Neural crest cell (in vitro differentiated cells): ENCODE results near the gene SLC39A11. TPM values are rescaled to one million over a fixed set of nuclear protein-coding genes. Genes with fewer than 3 reads are reported as not detected.

Experiments
- DNase-seq: peaks from one replicate; pipeline ENCODE4 v3.0.0; 2021; ENCODE audit warnings: low read depth, mixed read lengths, low spot score
- H3K27ac Mint-ChIP-seq: one replicate; pipeline ENCODE4 v1.8.0; 2021; ENCODE audit warnings: mild to moderate bottlenecking, mixed read lengths; ENCODE audit not compliant: unreplicated experiment
- H3K27me3 Mint-ChIP-seq: 2 replicates; pipeline ENCODE4 v1.8.0; 2021; ENCODE audit warnings: low read depth, mild to moderate bottlenecking, mixed read lengths
- H3K36me3 Mint-ChIP-seq: 2 replicates; pipeline ENCODE4 v1.8.0; 2021; ENCODE audit warnings: low read depth, mild to moderate bottlenecking, mixed read lengths
- H3K4me1 Mint-ChIP-seq: 2 replicates; pipeline ENCODE4 v1.8.0; 2021; ENCODE audit warnings: mixed read lengths
- H3K4me3 Mint-ChIP-seq: one replicate; pipeline ENCODE4 v1.8.0; 2021; ENCODE audit warnings: mild to moderate bottlenecking, mixed read lengths
- H3K9me3 Mint-ChIP-seq: 2 replicates; pipeline ENCODE4 v1.8.0; 2021; ENCODE audit warnings: mixed read lengths
- CTCF ChIP-seq: fragments of 200-600 bp; sonication (generic); conservative IDR thresholded peaks from 2 replicates; pipeline ENCODE4 v1.5.0; 2021; ENCODE audit warnings: antibody characterized with exemption, mild to moderate bottlenecking
- total RNA-seq: library from RNA; stranded (reverse); gene quantifications from 2 replicates; pipeline ENCODE4 v1.2.1, GENCODE V29; 2021

Gene SLC39A11
- total RNA-seq, 1 donor from 2014 or later, result 11.3 TPM

DNA sequence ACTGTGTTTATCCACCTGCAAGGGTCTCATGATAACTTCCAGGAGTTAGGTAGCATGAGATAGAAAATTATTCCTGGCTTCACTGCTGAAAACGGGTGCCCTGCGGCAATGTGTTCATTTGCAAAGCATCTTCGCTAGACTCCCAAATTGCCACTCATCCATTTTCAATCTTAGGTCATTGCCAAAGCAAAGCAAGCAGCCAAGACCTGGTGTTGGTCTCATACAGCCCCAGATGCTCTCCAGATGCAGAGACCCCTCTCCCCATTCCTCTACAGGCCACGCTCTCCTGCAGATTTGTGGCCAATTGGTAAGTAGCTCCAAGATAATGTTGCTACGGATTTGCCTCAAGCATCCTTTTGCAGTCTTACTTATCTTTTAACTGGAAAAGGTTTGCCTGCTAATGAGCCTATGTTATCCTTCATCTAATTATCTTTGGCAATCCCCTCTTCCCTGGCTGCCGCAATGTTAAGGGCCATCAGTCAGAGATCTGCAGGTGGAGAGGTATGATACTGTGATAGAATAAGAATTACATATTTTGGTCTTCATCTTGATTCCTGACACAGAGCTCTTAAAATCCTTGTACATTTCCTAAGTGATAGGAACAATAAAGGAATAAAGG lies 222.0 kb downstream of the SLC39A11 start:
- Mint-ChIP-seq H3K9me3 (no peaks in the 10 kb centered on the region), H3K36me3 (no peaks in the 10 kb centered on the region), H3K4me1 (no peaks in the 10 kb centered on the region), H3K27ac (no peak overlapping the region), H3K4me3 (no peak overlapping the region), H3K27me3 (no peaks in the 10 kb centered on the region)
- no peak for TF ChIP-seq CTCF
- no peak for DNase-seq

- H3K27ac Mint-ChIP-seq, result no peak overlapping the region
- no peaks in the 10 kb centered on the region for H3K9me3 Mint-ChIP-seq
- TF ChIP-seq CTCF, result no peak
- DNase-seq, result no peak
- no peak overlapping the region for H3K4me3 Mint-ChIP-seq
- no peaks in the 10 kb centered on the region for H3K36me3 Mint-ChIP-seq
- H3K27me3 Mint-ChIP-seq, result no peaks in the 10 kb centered on the region
- H3K4me1 Mint-ChIP-seq, result no peaks in the 10 kb centered on the region
These were observed 222.9 kb downstream of the SLC39A11 start for GRCh38 chr17:72869630-72870029.

DNA sequence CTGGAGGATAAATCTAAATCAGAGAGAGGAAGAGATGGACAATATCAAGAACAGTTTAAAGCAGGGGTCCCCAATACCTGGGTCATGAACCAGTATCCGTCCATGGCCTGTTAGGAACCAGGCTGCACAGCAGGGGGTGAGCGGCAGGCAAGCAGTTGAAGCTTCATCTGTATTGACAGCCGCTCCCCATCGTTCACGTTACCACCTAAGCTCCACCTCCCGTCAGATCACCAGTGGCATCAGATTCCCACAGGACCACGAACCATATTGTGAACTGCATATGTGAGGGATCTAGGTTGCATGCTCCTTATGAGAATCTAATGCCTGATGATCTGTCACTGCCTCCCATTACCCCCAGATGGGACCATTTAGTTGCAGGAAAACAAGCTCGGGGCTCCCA lies 226.5 kb downstream of the SLC39A11 start:
- no peak for DNase-seq
- H3K27me3 Mint-ChIP-seq, result no peaks in the 10 kb centered on the region
- peaks cover 11% of the 10 kb centered on the region for H3K4me1 Mint-ChIP-seq
- no peaks in the 10 kb centered on the region for H3K9me3 Mint-ChIP-seq
- H3K27ac Mint-ChIP-seq, result no peak overlapping the region
- H3K36me3 Mint-ChIP-seq, result no peaks in the 10 kb centered on the region
- no peak overlapping the region for H3K4me3 Mint-ChIP-seq
- no peak for TF ChIP-seq CTCF

GRCh38 chr17:72863526-72864211 lies 228.8 kb downstream of the SLC39A11 start:
- Mint-ChIP-seq H3K4me1 (peaks cover 11% of the 10 kb centered on the region), H3K9me3 (peaks cover under 1% of the 10 kb centered on the region), H3K27ac (no peak overlapping the region), H3K27me3 (no peaks in the 10 kb centered on the region), H3K36me3 (peaks cover under 1% of the 10 kb centered on the region), H3K4me3 (no peak overlapping the region)
- no peak for DNase-seq
- TF ChIP-seq CTCF, result no peak

DNA sequence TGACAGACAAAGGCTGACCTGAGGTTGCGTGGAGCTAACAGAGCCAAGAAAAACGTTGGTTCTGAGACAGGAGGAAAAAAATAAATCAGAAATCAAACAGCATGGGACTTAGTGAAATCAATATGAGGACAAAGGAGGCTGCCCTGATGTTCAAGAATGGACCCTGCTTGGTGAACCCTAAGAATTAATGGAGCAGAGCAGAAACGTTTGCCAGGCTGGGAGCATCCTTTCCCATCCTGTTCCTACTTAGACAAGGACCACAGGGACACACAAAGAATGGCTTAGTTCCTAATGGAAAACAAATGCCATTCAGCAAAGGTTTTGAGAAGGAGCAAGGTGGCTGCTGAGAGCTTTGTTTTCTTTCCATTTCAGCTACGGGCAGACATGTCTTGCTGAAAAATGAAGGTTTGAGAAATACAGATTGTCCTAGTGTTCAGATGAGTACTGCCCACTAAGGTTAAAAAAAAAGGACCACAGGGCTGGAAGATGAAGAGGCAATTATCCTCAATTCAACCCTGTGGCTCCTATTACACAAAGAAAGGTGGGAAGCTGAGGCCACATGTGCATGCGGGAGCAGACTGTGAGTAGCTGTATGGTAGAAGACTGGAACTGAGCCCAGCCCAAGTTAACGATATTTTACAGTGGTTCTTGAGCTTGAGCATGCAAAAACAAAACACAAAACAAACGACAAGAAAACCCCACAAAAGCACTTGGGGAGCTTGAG lies 230.1 kb downstream of the SLC39A11 start:
- peaks cover 11% of the 10 kb centered on the region for H3K4me1 Mint-ChIP-seq
- H3K4me3 Mint-ChIP-seq, result no peak overlapping the region
- no peak overlapping the region for H3K27ac Mint-ChIP-seq
- H3K27me3 Mint-ChIP-seq, result no peaks in the 10 kb centered on the region
- H3K36me3 Mint-ChIP-seq, result peaks cover 6% of the 10 kb centered on the region
- DNase-seq, result no peak
- TF ChIP-seq CTCF, result no peak
- H3K9me3 Mint-ChIP-seq, result peaks cover 10% of the 10 kb centered on the region
